H9 (cell line): ENCODE results near the gene CNN3. TPM values are rescaled to one million over a fixed set of nuclear protein-coding genes. Genes with fewer than 3 reads are reported as not detected.

Experiments
- DNase-seq: peaks from one replicate; pipeline ENCODE4 v3.0.0-alpha.2; 2017
- H2AFZ ChIP-seq: one replicate; pipeline ENCODE4 v1.6.1; 2013; ENCODE audit warnings: mild to moderate bottlenecking, low read length, control low read depth, moderate library complexity
- H2AK5ac ChIP-seq: 2 replicates; pipeline ENCODE4 v1.6.1; 2013; ENCODE audit warnings: low read length, control low read depth, mixed read lengths; ENCODE audit not compliant: insufficient read length
- H2BK120ac ChIP-seq: one replicate; pipeline ENCODE4 v1.6.1; 2013; ENCODE audit warnings: low read depth, mild to moderate bottlenecking, low read length, control low read depth, inconsistent platforms; ENCODE audit not compliant: poor library complexity, severe bottlenecking
- H2BK12ac ChIP-seq: 2 replicates; pipeline ENCODE4 v1.6.1; 2013; ENCODE audit warnings: low read length, control low read depth, mixed read lengths, low read depth; ENCODE audit not compliant: insufficient read length
- H2BK15ac ChIP-seq: 2 replicates; pipeline ENCODE4 v1.6.1; 2013; ENCODE audit warnings: low read depth, low read length, control low read depth
- H2BK20ac ChIP-seq: one replicate; pipeline ENCODE4 v1.6.1; 2013; ENCODE audit warnings: low read depth, mild to moderate bottlenecking, low read length, control low read depth, inconsistent platforms; ENCODE audit not compliant: poor library complexity, severe bottlenecking
- H2BK5ac ChIP-seq: 2 replicates; pipeline ENCODE4 v1.6.1; 2013; ENCODE audit warnings: low read length, control low read depth, mixed read lengths; ENCODE audit not compliant: insufficient read length
- H3K14ac ChIP-seq: 2 replicates; pipeline ENCODE4 v1.6.1; 2013; ENCODE audit warnings: low read length, control low read depth; ENCODE audit not compliant: insufficient read depth
- H3K18ac ChIP-seq: 2 replicates; pipeline ENCODE4 v1.6.1; 2013; ENCODE audit warnings: low read depth, mild to moderate bottlenecking, mixed read lengths, low read length, control low read depth; ENCODE audit not compliant: insufficient read length
- H3K23ac ChIP-seq: 2 replicates; pipeline ENCODE4 v1.6.1; 2013; ENCODE audit warnings: low read length, control low read depth, mixed read lengths, low read depth; ENCODE audit not compliant: insufficient read length
- H3K23me2 ChIP-seq: 2 replicates; pipeline ENCODE4 v1.6.1; 2013; ENCODE audit warnings: low read depth, mild to moderate bottlenecking, mixed read lengths, low read length, control low read depth; ENCODE audit not compliant: insufficient read length, poor library complexity, severe bottlenecking
- H3K27ac ChIP-seq: 2 replicates; pipeline ENCODE4 v1.5.1; 2013; ENCODE audit warnings: low read length, control low read depth, mixed read lengths, low read depth; ENCODE audit not compliant: insufficient read length
- H3K27me3 ChIP-seq: 2 replicates; pipeline ENCODE4 v1.6.1; 2013; ENCODE audit warnings: low read length, control low read depth, inconsistent platforms; ENCODE audit not compliant: insufficient read depth
- H3K4ac ChIP-seq: 2 replicates; pipeline ENCODE4 v1.6.1; 2013; ENCODE audit warnings: low read depth, mild to moderate bottlenecking, control low read depth, inconsistent platforms, low read length, moderate library complexity
- H3K4me1 ChIP-seq: 2 replicates; pipeline ENCODE4 v1.6.1; 2013; ENCODE audit warnings: low read length, control low read depth, inconsistent platforms; ENCODE audit not compliant: insufficient read depth
- H3K4me2 ChIP-seq: 2 replicates; pipeline ENCODE4 v1.6.1; 2013; ENCODE audit warnings: low read length, control low read depth, mixed read lengths; ENCODE audit not compliant: insufficient read length, insufficient read depth
- H3K56ac ChIP-seq: 2 replicates; pipeline ENCODE4 v1.6.1; 2013; ENCODE audit warnings: low read depth, mild to moderate bottlenecking, mixed read lengths, low read length, control low read depth; ENCODE audit not compliant: insufficient read length
- H3K79me1 ChIP-seq: 2 replicates; pipeline ENCODE4 v1.6.1; 2013; ENCODE audit warnings: low read depth, mild to moderate bottlenecking, moderate library complexity, low read length, control low read depth, inconsistent platforms; ENCODE audit not compliant: insufficient read depth, poor library complexity, severe bottlenecking
- H3K79me2 ChIP-seq: 2 replicates; pipeline ENCODE4 v1.6.1; 2013; ENCODE audit warnings: low read length, control low read depth, inconsistent platforms; ENCODE audit not compliant: insufficient read depth
- H3K9ac ChIP-seq: 2 replicates; pipeline ENCODE4 v1.6.1; 2013; ENCODE audit warnings: low read length, control low read depth, mixed read lengths; ENCODE audit not compliant: insufficient read length; ENCODE audit errors: extremely low read depth
- H3K9me3 ChIP-seq: one replicate; pipeline ENCODE4 v1.6.1; 2013; ENCODE audit warnings: low read depth, low read length, inconsistent platforms; ENCODE audit not compliant: control insufficient read depth
- H3T11ph ChIP-seq: one replicate; pipeline ENCODE4 v1.6.1; 2013; ENCODE audit warnings: mild to moderate bottlenecking, low read length, control low read depth, inconsistent platforms
- H4K20me1 ChIP-seq: one replicate; pipeline ENCODE4 v1.6.1; 2013; ENCODE audit not compliant: control insufficient read depth, insufficient read length, insufficient read depth
- H4K5ac ChIP-seq: 2 replicates; pipeline ENCODE4 v1.6.1; 2013; ENCODE audit warnings: low read depth, mild to moderate bottlenecking, mixed read lengths, low read length, control low read depth; ENCODE audit not compliant: insufficient read length
- H4K8ac ChIP-seq: replicated peaks from 2 replicates; pipeline ENCODE4 v1.6.1; 2013; ENCODE audit warnings: low read length, control low read depth, mixed read lengths, low read depth; ENCODE audit not compliant: insufficient read length
- H4K91ac ChIP-seq: 2 replicates; pipeline ENCODE4 v1.6.1; 2013; ENCODE audit warnings: low read depth, mild to moderate bottlenecking, moderate library complexity, mixed read lengths, low read length, control low read depth; ENCODE audit not compliant: insufficient read length
- H3K27ac Mint-ChIP-seq, 3 experiments: 2 replicates in 2 of 3; 3 replicates in 1 of 3; pipeline ENCODE4 v1.8.0; 2020 to 2021; ENCODE audit warnings: mixed read lengths in 3 of 3, mild to moderate bottlenecking in 1 of 3, moderate library complexity in 1 of 3
- H3K27me3 Mint-ChIP-seq: 2 replicates; pipeline ENCODE4 v1.8.0; 2021; ENCODE audit warnings: low read depth, mild to moderate bottlenecking, moderate library complexity, mixed read lengths
- H3K36me3 Mint-ChIP-seq, 3 experiments: 2 replicates in 2 of 3; 3 replicates in 1 of 3; pipeline ENCODE4 v1.8.0; 2020 to 2021; ENCODE audit warnings: low read depth in 3 of 3, mixed read lengths in 3 of 3; ENCODE audit not compliant: insufficient read depth in 1 of 3
- H3K4me1 Mint-ChIP-seq, 2 experiments: 2 replicates each; pipeline ENCODE4 v1.8.0; 2020; ENCODE audit warnings: mixed read lengths in 2 of 2
- H3K4me3 Mint-ChIP-seq, 2 experiments: 2 replicates in 1 of 2; 3 replicates in 1 of 2; pipeline ENCODE4 v1.8.0; 2020 to 2021; ENCODE audit warnings: mild to moderate bottlenecking in 2 of 2, mixed read lengths in 2 of 2, moderate library complexity in 1 of 2
- H3K9me3 Mint-ChIP-seq, 2 experiments: 2 replicates in 1 of 2; 3 replicates in 1 of 2; pipeline ENCODE4 v1.8.0; 2020; ENCODE audit warnings: mild to moderate bottlenecking in 2 of 2, mixed read lengths in 2 of 2, moderate library complexity in 1 of 2
- CTCF ChIP-seq: fragments of 200-600 bp; sonication (generic); conservative IDR thresholded peaks from 3 replicates; pipeline ENCODE4 v1.8.0; 2021; ENCODE audit warnings: antibody characterized with exemption, mild to moderate bottlenecking
- WGBS: extraction: QIAGEN DNeasy Blood & Tissue Kit; methylation state at CpG from one replicate; pipeline ENCODE4 v1.1.7; 2013; ENCODE audit warnings: missing lambda C conversion rate, low lambda C conversion rate, mixed read lengths; ENCODE audit not compliant: insufficient read length; ENCODE audit errors: extremely low coverage; 5-methylcytosine and 5-hydroxymethylcytosine counted together
- total RNA-seq: library from RNA; stranded (reverse); gene quantifications from 2 replicates; pipeline ENCODE4 v1.2.1, GENCODE V29; 2021

CNN3 gene
- total RNA-seq, 1 experiment from 2014 or later: 279 TPM

GRCh38 chr1:94883691-94884090, 43.2 kb downstream of the CNN3 start:
- no peak overlapping the region for H3K4ac ChIP-seq
- no peak overlapping the region for H2BK20ac ChIP-seq
- no peak overlapping the region for H2BK12ac ChIP-seq
- H3K4me2 ChIP-seq: no peak overlapping the region
- H3K79me1 ChIP-seq: no peaks in the 10 kb centered on the region
- no peak overlapping the region for H3K56ac ChIP-seq
- no CpG with 5 or more reads among the region's 4 CpGs for WGBS
- H2BK120ac ChIP-seq: no peak overlapping the region
- Mint-ChIP-seq H3K4me3 (no peak overlapping the region; a peak in 1 of 5 replicates), H3K4me1 (peaks cover 62 to 64% of the 10 kb centered on the region in 2 experiments), H3K27me3 (no peaks in the 10 kb centered on the region), H3K27ac (peak overlapping the region; percentile 14 to 95 (median 89); a peak in 4 of 7 replicates), H3K36me3 (peaks cover 0 to 4% (median 0%) of the 10 kb centered on the region in 3 experiments; a peak in 1 of 7 replicates), H3K9me3 (peaks cover 0 to 3% of the 10 kb centered on the region in 2 experiments; a peak in 1 of 5 replicates)
- H3K9ac ChIP-seq: no peak overlapping the region
- H4K91ac ChIP-seq: no peak overlapping the region
- no peak overlapping the region for H2AK5ac ChIP-seq
- H3K23me2 ChIP-seq: no peaks in the 10 kb centered on the region
- H3K79me2 ChIP-seq: no peaks in the 10 kb centered on the region
- H4K8ac ChIP-seq: no peak overlapping the region
- no peak overlapping the region for H4K5ac ChIP-seq
- H3K23ac ChIP-seq: no peak overlapping the region
- no peak overlapping the region for H3K27ac ChIP-seq
- H3K14ac ChIP-seq: no peak overlapping the region
- H4K20me1 ChIP-seq: no peaks in the 10 kb centered on the region
- peaks cover 11% of the 10 kb centered on the region; the same call in 1 of the 2 replicates for H3K4me1 ChIP-seq
- TF ChIP-seq CTCF: no peak
- H3K9me3 ChIP-seq: no peaks in the 10 kb centered on the region
- no peak overlapping the region for H2BK15ac ChIP-seq
- H3K18ac ChIP-seq: no peak overlapping the region
- H2BK5ac ChIP-seq: no peak overlapping the region
- H2AFZ ChIP-seq: no peak overlapping the region
- no peaks in the 10 kb centered on the region for H3K27me3 ChIP-seq
- H3T11ph ChIP-seq: no peak overlapping the region
- no peak for DNase-seq
